ENCODE measurements around the gene OCRL.

OCRL gene

GRCh38 chrX:129632443-129632842, 92.4 kb downstream of the OCRL start:
- no peak overlapping the region for H3K27ac ChIP-seq
- TF ChIP-seq ZFX (IDR thresholded peaks at IDR 0.05) (no peak), CTCF (conservative IDR thresholded peaks at IDR 0.05) (no peak)

GRCh38 chrX:129634541-129634940, 94.5 kb downstream of the OCRL start:
- H3K27ac ChIP-seq, result no peak overlapping the region
- TF ChIP-seq CTCF (conservative IDR thresholded peaks at IDR 0.05) (no peak), ZFX (IDR thresholded peaks at IDR 0.05) (no peak)

- TF ChIP-seq ZFX (IDR thresholded peaks at IDR 0.05) (no peak), CTCF (conservative IDR thresholded peaks at IDR 0.05) (no peak)
- H3K27ac ChIP-seq, result no peak overlapping the region
Measured at GRCh38 chrX:129636175-129636681, 96.2 kb downstream of the OCRL start.

GRCh38 chrX:129637217-129638109, 97.4 kb downstream of the OCRL start:
- H3K27ac ChIP-seq, result no peak overlapping the region
- TF ChIP-seq ZFX (IDR thresholded peaks at IDR 0.05), result no peak
- TF ChIP-seq CTCF (conservative IDR thresholded peaks at IDR 0.05), result peak; percentile 86

- TF ChIP-seq CTCF (conservative IDR thresholded peaks at IDR 0.05) (no peak), ZFX (IDR thresholded peaks at IDR 0.05) (no peak)
- no peak overlapping the region for H3K27ac ChIP-seq
Measured at GRCh38 chrX:129638917-129639316, 98.9 kb downstream of the OCRL start.

GRCh38 chrX:129640737-129641136, 100.7 kb downstream of the OCRL start:
- TF ChIP-seq CTCF (conservative IDR thresholded peaks at IDR 0.05) (no peak), ZFX (IDR thresholded peaks at IDR 0.05) (no peak)
- H3K27ac ChIP-seq, result no peak overlapping the region

GRCh38 chrX:129641469-129641868, 101.4 kb downstream of the OCRL start:
- H3K27ac ChIP-seq, result no peak overlapping the region
- TF ChIP-seq ZFX (IDR thresholded peaks at IDR 0.05), result no peak
- TF ChIP-seq CTCF (conservative IDR thresholded peaks at IDR 0.05), result no peak

All from C4-2B (cell line).